SK-N-SH (cell line): ENCODE results near the gene CCDC14.

Experiments
- CTCF ChIP-seq: fragments of 200-600 bp; sonication (generic); IDR thresholded peaks from 2 replicates; pipeline ENCODE4 v1.6.1; 2017; ENCODE audit warnings: antibody characterized with exemption, mild to moderate bottlenecking, moderate library complexity
- GABPA ChIP-seq: IDR thresholded peaks from 2 replicates; pipeline ENCODE4 v1.4.0; 2012; ENCODE audit warnings: low read depth, mild to moderate bottlenecking
- REST ChIP-seq: IDR thresholded peaks from 2 replicates; pipeline ENCODE4 v1.6.1; 2012; ENCODE audit warnings: mild to moderate bottlenecking, low read depth, low read length, moderate library complexity
- SIN3A ChIP-seq: IDR thresholded peaks from 2 replicates; pipeline ENCODE4 v1.6.1; 2012; ENCODE audit warnings: low read depth, mild to moderate bottlenecking, low read length, moderate library complexity, borderline replicate concordance

GRCh38 chr3:123926396-123926795 lies 34.6 kb downstream of the CCDC14 start:
- TF ChIP-seq CTCF (no peak), GABPA (no peak), REST (no peak), SIN3A (no peak)
